Stimulated activated CD4-positive, alpha-beta T cell treated with anti-CD3 and anti-CD28 coated beads, Interleukin-1b, Interleukin-23, amount 100 ng/mL, for 1 hour (primary cell): Measurements from ENCODE around the gene PHLDA3.

Source experiments
- DNase-seq, 2 donors: peaks; one replicate each; pipeline ENCODE4 v3.0.0-alpha.2; 2020; ENCODE audit warnings: low read depth in 2 of 2

The PHLDA3 gene

GRCh38 chr1:201461645-201462441 lies 7.1 kb downstream of the PHLDA3 start:
- no peak for DNase-seq

- no peak for DNase-seq
Measured at GRCh38 chr1:201460814-201461644, 8.0 kb downstream of the PHLDA3 start.

- DNase-seq: no peak
Measured at GRCh38 chr1:201459775-201460174, 9.2 kb downstream of the PHLDA3 start.

GRCh38 chr1:201459052-201459451 lies 9.9 kb downstream of the PHLDA3 start:
- DNase-seq: no peak

GRCh38 chr1:201457508-201457960 lies 11.5 kb downstream of the PHLDA3 start:
- no peak for DNase-seq

- DNase-seq: no peak
Measured at GRCh38 chr1:201456499-201457309, 12.3 kb downstream of the PHLDA3 start.

- DNase-seq: no peak
Measured at GRCh38 chr1:201455098-201455497, 13.9 kb downstream of the PHLDA3 start.

- no peak for DNase-seq
Measured at GRCh38 chr1:201454608-201455007, 14.4 kb downstream of the PHLDA3 start.

- no peak for DNase-seq
Measured at GRCh38 chr1:201452866-201453265, 16.1 kb downstream of the PHLDA3 start.

GRCh38 chr1:201450721-201451291 lies 18.2 kb downstream of the PHLDA3 start:
- no peak for DNase-seq

GRCh38 chr1:201448990-201449389 lies 20.0 kb downstream of the PHLDA3 start:
- DNase-seq: no peak

- peak in 1 of 2 donors; percentile 29 for DNase-seq
Measured at GRCh38 chr1:201447903-201448871, 20.8 kb downstream of the PHLDA3 start.

GRCh38 chr1:201445310-201445709 lies 23.7 kb downstream of the PHLDA3 start:
- no peak for DNase-seq

GRCh38 chr1:201444792-201445191 lies 24.2 kb downstream of the PHLDA3 start:
- no peak for DNase-seq

- DNase-seq: no peak
Measured at GRCh38 chr1:201443747-201444146, 25.2 kb downstream of the PHLDA3 start.

- no peak for DNase-seq
Measured at GRCh38 chr1:201436969-201437368, 32.0 kb downstream of the PHLDA3 start.

GRCh38 chr1:201436393-201436792 lies 32.6 kb downstream of the PHLDA3 start:
- no peak for DNase-seq

- no peak for DNase-seq
Measured at GRCh38 chr1:201434266-201434665, 34.7 kb downstream of the PHLDA3 start.

- no peak for DNase-seq
Measured at GRCh38 chr1:201433609-201434008, 35.4 kb downstream of the PHLDA3 start.

- DNase-seq: no peak
Measured at GRCh38 chr1:201430776-201431175, 38.2 kb downstream of the PHLDA3 start.
